Activated CD8-positive, alpha-beta memory T cell treated with anti-CD3 and anti-CD28 coated beads for 4 hours (primary cell): ENCODE results near the gene RPA3.

Experiments
- DNase-seq, 2 donors: peaks; one replicate each; pipeline ENCODE4 v3.0.0-alpha.2; 2020; ENCODE audit warnings: low read depth in 2 of 2

RPA3 gene

DNA sequence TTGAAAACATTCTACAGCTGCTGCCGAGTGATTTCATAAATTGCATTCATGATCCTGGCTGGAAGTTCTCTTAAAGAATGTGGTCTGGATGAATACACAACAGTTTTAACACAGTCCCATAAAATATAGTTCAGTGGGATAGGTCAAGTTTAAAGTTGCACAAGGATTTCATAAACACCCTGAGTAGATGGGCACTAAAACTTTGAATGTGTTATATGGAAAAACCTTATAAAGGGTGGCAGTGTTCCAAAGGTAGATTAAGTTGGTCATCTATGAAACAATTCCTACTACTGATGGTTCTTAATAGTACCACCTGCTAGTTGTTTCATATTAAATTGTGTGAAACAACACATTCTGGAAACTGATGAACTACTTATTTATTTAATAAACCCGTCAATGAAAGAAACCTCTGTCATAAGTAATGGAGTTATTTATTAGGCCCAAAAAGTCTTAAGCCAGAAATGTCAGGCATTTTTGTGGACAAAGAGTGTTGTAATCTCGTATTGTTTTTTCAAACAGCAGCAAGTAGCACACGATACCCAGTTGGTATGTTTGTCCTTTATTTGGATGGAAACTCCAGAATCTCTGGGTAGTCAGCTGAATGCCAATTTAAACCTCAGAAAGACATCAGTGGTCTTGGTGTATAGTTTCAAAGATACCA lies 14.3 kb upstream of the RPA3 start:
- no peak for DNase-seq

DNA sequence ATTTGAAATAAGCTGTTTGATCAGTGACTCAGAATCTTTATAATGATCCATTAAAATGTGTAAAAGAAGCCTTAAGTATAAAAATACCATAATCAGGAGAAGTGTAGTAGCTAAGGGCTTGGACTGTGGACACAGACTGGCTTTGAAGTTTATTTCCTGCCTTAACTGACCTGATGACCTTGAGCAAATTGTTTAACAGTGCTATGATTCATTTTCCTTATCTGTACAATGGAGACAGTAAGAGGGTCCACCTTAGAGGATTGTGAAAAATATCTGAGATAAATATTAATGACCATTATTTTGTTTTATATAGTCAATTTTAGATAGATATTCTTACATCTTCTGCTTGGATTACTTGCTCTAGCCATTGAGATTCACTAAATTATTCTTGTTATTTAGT lies 13.3 kb upstream of the RPA3 start:
- DNase-seq, result no peak

DNA sequence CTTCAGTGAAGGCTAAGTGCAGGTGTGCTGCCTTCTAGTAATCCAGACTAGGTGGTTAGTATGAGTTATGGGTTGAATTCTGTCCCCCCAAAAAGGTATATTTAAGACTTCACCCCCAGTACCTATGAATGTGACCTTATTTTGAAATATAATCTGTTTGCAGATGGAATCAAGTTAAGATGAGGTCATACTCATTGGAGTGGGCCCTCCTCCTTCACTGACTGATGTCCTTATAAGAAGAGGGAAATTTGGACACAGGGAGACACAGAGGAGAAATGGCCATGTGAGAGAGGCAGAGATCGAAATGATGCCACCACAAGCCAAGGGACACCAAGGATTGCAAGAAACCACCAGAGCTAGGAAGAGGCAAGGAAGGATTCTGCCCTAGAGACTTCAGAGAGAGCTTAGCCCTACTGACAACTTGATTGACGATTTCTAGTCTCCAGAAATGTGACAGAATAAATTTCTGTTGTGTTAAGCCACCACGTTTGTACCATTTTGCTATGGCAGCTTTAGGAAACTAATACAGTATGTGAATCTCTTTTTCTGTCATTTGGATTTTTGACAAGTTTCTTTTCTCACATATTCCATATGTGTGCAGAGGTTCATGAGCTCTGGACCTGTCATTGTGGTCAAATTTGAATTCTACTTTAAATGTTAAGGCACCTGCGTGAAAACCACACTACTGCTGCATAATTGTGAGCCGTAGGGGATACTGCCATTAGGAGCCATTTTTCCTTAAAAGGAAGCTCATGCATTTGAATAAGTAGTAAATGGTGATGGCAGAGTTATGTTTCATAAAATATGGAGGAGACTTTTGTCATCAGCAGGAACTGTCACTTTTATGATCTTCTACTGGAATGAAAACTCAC lies 2.6 kb upstream of the RPA3 start:
- no peak for DNase-seq

- DNase-seq, result no peak
Measured at GRCh38 chr7:7720193-7720592, 1.8 kb upstream of the RPA3 start.

DNA sequence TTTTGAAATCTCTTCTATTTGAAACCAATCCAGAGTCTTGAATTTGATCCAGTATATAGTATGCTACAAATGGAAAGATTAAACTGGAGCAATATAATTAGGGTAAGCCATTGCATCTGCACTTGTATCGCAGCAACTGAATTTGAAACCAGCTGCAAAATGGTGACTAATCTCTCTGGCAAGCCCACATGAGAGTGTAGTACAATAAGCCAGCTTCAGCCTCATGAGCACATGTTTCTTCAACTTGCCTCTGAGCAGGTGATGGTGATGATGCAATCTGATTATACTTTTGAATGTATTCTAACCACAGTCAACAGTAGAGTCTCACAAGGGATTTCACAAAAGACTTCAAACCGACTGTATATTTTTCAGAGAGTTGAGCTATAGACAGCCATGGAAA lies 829 bp upstream of the RPA3 start:
- DNase-seq, result peak; percentile 4 to 19

GRCh38 chr7:7713730-7714129 lies 4.7 kb downstream of the RPA3 start:
- no peak for DNase-seq

GRCh38 chr7:7710469-7710868 lies 7.9 kb downstream of the RPA3 start:
- DNase-seq, result no peak

DNA sequence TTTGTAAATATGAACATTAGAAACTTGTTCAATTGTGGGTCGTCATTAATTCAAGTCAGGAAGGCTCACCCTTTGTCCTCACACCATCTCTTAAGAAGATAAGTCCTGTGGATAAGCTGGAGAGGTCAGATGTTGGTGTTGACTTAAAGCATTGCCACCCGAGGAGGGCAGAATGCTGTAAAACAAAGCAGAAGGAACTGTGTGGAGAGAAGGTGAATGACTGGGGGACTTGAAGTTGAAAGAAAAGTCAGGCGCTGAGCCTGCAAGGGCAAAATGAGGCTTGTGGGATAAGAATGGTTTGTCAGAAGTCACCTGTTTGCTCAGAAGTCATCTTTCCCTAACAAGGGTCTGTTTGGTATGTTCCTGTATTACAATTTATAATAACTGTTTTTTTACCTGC lies 9.1 kb downstream of the RPA3 start:
- DNase-seq, result no peak

GRCh38 chr7:7707806-7708205 lies 10.6 kb downstream of the RPA3 start:
- no peak for DNase-seq

DNA sequence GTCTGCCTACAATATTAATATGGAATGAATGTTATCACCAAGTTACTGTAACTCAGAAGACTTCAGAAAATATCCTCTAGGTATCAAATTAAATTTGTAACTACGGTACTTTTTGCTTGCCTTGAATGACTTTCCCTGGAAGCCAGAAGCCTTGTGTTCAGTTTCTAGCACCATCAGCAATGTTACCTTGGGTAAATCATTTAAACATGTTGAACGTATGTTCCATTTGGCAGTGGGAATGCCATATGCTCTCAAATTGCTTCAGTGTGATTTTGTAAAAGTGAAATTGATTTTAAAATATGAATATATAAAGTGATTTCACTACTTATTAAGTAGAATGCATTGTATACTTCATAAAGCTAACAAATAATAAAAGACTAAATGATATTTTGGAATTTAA lies 11.2 kb downstream of the RPA3 start:
- DNase-seq, result no peak

- DNase-seq, result no peak
Measured at GRCh38 chr7:7706556-7707172, 11.7 kb downstream of the RPA3 start.

DNA sequence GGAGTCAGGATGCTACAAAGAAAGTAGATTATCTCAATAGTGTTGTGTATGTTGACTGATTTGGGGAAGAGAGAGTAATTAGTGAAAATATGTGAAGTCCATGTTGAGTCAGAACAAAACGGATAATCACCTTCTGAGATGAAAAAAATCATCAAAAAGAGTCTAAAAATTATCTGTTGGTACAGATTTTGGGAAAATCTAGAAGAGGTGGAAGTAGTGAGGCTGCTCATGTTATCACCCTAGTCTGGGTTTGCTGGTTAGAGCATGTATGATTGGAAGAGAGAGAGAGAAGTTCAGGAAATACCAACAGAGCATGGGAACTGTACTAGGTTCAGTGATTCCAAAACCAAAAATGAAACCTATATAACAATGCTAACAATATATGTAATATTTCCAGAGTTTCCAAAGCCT lies 12.3 kb downstream of the RPA3 start:
- no peak for DNase-seq

DNA sequence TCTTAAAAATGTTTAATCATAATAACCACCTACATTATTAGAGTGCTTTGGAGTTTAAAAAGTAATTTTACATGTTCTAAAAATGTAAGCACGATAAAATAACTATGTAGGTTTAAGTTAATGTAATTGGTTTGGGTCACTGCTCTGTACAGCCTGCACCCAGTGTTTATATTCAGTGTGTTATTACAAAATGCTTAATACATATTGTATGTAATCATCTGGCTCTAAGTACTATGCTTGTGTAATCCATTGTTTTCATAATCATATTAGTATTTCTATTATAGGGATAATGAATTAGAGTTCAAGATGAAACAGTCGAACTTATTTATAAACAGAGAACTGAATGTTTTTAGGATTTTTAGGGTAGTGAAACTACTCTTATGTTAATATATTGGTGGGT lies 13.1 kb downstream of the RPA3 start:
- no peak for DNase-seq

- no peak for DNase-seq
Measured at GRCh38 chr7:7704867-7705266, 13.5 kb downstream of the RPA3 start.

DNA sequence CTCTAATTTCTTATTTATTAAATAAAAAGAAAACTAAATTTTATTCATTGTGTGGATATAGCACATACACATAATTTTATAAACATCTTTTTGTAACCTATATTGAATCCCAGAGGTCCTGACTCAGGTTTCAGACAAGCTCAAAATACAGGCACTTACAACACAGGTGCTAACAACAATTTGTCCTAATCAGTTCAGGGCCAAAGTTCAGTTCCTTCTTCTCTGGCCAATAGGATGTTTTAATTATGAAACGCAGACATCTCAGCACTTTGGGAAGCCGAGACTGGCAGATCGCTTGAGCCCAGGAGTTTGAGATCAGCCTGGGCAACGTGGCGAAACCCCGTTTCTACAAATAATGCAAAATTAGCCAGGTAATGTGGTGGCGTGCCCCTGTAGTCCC lies 15.0 kb downstream of the RPA3 start:
- no peak for DNase-seq

DNA sequence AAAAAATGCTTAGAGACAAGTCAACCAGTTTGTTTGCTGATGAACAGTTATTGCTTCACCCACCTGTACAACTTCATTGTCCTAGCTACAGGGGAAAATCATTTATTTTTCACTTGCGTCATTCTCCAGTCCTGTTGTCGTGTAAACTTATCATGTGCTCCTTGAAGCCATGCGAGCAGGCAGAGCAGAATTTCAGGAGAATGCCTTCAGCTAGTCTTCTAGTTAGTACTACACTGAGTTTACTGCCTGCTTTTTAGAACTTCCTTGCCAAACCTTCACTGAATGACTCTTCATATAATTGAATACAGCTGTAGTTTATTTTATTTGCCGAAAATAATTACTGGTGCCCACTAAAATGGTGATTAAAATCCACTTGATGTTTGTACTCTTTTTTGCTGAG lies 15.6 kb downstream of the RPA3 start:
- DNase-seq, result no peak

DNA sequence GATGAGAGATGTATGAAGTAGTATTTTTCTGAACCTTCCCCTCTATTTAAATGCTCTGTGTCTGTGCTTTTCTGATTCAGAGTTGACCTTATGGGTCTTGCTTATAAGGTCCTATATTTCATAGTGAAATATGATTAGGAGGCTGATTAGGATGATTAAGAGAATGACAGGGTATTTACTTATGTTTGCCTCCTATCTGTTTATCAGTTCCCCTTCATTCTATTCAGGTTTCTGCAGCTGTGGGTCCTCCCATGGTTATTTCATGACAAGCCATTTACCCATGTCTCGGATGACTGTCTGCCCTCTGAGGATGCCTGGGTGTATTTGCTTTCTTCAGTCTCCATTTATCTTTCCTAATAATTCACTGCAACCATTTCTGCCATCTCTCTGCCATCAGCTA lies 16.9 kb downstream of the RPA3 start:
- no peak for DNase-seq

DNA sequence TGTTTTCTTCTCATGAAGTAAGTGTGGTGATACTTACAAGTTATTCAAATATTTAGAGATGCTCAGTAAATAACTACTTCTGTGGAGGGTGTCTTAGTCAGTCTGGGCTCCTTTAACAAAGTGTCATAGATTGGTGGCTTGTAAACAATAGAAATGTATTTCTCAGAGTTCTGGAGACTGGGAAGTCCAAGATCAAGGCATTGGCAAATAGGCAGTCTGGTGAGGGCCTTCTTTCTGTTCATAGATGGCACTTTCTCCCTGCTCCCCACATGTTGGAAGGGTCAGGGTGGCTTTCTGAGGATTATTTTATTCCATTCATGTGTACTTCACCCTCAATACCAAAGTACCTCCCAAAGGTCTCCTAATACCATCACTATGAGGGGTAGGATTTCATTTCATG lies 18.4 kb downstream of the RPA3 start:
- DNase-seq, result no peak

GRCh38 chr7:7699380-7699779 lies 19.0 kb downstream of the RPA3 start:
- DNase-seq, result no peak

GRCh38 chr7:7698930-7699329 lies 19.5 kb downstream of the RPA3 start:
- DNase-seq, result no peak

DNA sequence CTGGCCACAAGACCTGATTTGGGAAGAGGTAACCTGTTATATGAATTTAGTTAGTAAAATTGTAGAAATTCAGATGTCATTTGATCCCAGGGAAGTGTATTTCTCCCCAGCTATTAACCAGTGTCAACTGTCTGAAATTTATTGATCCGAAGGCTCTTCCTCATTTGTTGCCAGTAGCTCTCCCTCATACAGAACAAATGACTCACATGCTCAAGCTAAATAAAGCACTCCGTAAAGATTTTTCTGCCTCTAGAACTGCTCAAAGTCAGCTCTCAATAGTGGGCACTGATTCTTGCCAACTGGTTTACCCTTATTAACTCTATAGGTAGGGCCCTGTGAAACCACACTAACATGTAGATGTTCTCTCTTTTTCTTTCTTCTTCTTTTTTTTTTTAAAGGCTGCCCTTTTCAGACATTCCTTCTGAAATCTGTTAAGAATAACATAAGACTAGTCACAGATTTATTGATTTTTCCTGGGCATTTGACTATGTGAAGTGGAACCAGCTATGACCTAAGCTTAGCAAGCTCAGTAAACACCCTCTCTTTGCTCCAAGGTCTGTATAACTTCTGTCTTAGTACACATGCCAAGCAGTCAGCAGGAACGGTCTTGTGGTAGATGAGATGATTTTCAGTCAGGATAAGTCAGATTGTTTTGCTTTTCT lies 21.8 kb downstream of the RPA3 start:
- DNase-seq, result no peak

- DNase-seq, result no peak
Measured at GRCh38 chr7:7695111-7695817, 23.1 kb downstream of the RPA3 start.
